Right lobe of liver (tissue), 4 donors: ENCODE results near the gene SERINC5.

Source experiments
- POLR2A ChIP-seq: fragments of 450-650 bp; IDR thresholded peaks from one replicate; pipeline ENCODE4 v1.6.1; 2017; ENCODE audit warnings: antibody characterized with exemption, mild to moderate bottlenecking
- TF ChIP-seq, protein P1 (sequence below), 4 donors: fragments of 200-600 bp in 3 of 4; fragments of 450-650 bp in 1 of 4; IDR thresholded peaks; one replicate each; pipeline versions ENCODE4 v1.5.1 to v1.8.0; 2016 to 2022; ENCODE audit warnings: antibody characterized with exemption in 4 of 4, mild to moderate bottlenecking in 2 of 4
- donor health status: DM: no; HTN: no; CAD: no.
- donor health status: DM: no; HTN: no; CAD: no.
- donor health status: DM: no; HTN: yes; CAD: no.

DNA sequence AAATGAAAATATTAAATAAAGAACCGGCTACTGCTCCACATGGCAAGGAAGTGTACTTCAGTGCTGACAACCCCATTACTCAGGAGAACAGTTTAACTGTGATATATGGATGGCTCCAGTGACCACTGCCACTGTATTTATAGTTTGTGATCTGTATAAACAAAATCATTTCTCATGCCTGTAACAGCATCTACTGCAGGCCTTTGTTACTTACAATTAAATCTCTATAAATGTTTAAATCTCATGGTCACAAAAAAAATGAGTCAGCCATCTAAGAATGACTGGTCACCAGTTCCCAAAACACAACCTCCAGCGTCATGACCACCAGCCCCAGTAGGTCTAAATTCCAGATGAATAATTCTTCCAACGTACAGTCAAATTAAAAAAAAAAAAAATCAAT lies 24.6 kb downstream of the SERINC5 start:
- TF ChIP-seq, protein P1, sequence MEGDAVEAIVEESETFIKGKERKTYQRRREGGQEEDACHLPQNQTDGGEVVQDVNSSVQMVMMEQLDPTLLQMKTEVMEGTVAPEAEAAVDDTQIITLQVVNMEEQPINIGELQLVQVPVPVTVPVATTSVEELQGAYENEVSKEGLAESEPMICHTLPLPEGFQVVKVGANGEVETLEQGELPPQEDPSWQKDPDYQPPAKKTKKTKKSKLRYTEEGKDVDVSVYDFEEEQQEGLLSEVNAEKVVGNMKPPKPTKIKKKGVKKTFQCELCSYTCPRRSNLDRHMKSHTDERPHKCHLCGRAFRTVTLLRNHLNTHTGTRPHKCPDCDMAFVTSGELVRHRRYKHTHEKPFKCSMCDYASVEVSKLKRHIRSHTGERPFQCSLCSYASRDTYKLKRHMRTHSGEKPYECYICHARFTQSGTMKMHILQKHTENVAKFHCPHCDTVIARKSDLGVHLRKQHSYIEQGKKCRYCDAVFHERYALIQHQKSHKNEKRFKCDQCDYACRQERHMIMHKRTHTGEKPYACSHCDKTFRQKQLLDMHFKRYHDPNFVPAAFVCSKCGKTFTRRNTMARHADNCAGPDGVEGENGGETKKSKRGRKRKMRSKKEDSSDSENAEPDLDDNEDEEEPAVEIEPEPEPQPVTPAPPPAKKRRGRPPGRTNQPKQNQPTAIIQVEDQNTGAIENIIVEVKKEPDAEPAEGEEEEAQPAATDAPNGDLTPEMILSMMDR (IDR thresholded peaks at IDR 0.05), result no peak
- no peak for TF ChIP-seq POLR2A
